HepG2 (cell line): ENCODE data around the gene INHA. TPM values are rescaled to one million over a fixed set of nuclear protein-coding genes. Genes with fewer than 3 reads are reported as not detected.
A peak's percentile ranks its signal among the peaks of the same experiment; 100 is the strongest.

Experiments
- FOXM1 ChIP-seq: sonication (generic); formaldehyde crosslinking; IDR thresholded peaks from 2 replicates; pipeline ENCODE4 v1.5.0; 2020; ENCODE audit warnings: missing genetic modification reagents
- HOXA9 ChIP-seq: sonication (generic); formaldehyde crosslinking; IDR thresholded peaks from 2 replicates; pipeline ENCODE4 v1.8.1; 2022; ENCODE audit warnings: missing genetic modification reagents, mild to moderate bottlenecking, moderate library complexity, borderline replicate concordance
- IRF1 ChIP-seq: sonication (generic); formaldehyde crosslinking; IDR thresholded peaks from 2 replicates; pipeline ENCODE4 v1.4.0; 2020; ENCODE audit warnings: low read depth, mild to moderate bottlenecking, missing genetic modification reagents
- KLF9 ChIP-seq: IDR thresholded peaks from 2 replicates; pipeline ENCODE4 v1.6.1; 2016; ENCODE audit warnings: low read depth
- PLSCR1 ChIP-seq: sonication (generic); formaldehyde crosslinking; IDR thresholded peaks from 2 replicates; pipeline ENCODE4 v1.5.0; 2020; ENCODE audit warnings: missing genetic modification reagents, mild to moderate bottlenecking, borderline replicate concordance
- SCMH1 ChIP-seq: sonication (generic); formaldehyde crosslinking; IDR thresholded peaks from 2 replicates; pipeline ENCODE4 v1.9.0; 2021; ENCODE audit warnings: missing genetic modification reagents, mild to moderate bottlenecking, borderline replicate concordance
- SIN3B ChIP-seq: fragments of 150-350 bp; IDR thresholded peaks from 2 replicates; pipeline ENCODE4 v1.6.1; 2014; ENCODE audit warnings: low read length
- SIX4 ChIP-seq: sonication (generic); formaldehyde crosslinking; IDR thresholded peaks from 2 replicates; pipeline ENCODE4 v1.4.0; 2020; ENCODE audit warnings: missing genetic modification reagents
- SRF ChIP-seq: IDR thresholded peaks from 2 replicates; pipeline ENCODE4 v1.6.1; 2011; ENCODE audit warnings: mild to moderate bottlenecking, low read depth, low read length, moderate library complexity
- TEAD2 ChIP-seq: sonication (generic); formaldehyde crosslinking; IDR thresholded peaks from 2 replicates; pipeline ENCODE4 v1.9.0; 2021; ENCODE audit warnings: missing genetic modification reagents
- ZFP1 ChIP-seq: IDR thresholded peaks from 2 replicates; pipeline ENCODE4 v1.6.1; 2016
- ZNF12 ChIP-seq: sonication (generic); formaldehyde crosslinking; IDR thresholded peaks from 2 replicates; pipeline ENCODE4 v1.5.0; 2020; ENCODE audit warnings: missing genetic modification reagents
- ZNF207 ChIP-seq: fragments of 450-650 bp; IDR thresholded peaks from 2 replicates; pipeline ENCODE4 v1.6.1; 2016; ENCODE audit warnings: antibody characterized with exemption, borderline replicate concordance
- ZNF30 ChIP-seq: sonication (generic); formaldehyde crosslinking; IDR thresholded peaks from 2 replicates; pipeline ENCODE4 v1.5.0; 2020; ENCODE audit warnings: mild to moderate bottlenecking, missing genetic modification reagents
- ZNF512B ChIP-seq: sonication (generic); formaldehyde crosslinking; IDR thresholded peaks from 2 replicates; pipeline ENCODE4 v1.5.1; 2020; ENCODE audit warnings: missing genetic modification reagents, mild to moderate bottlenecking, borderline replicate concordance
- ZNF546 ChIP-seq: sonication (generic); formaldehyde crosslinking; conservative IDR thresholded peaks from 2 replicates; pipeline ENCODE4 v1.8.1; 2023; ENCODE audit warnings: mild to moderate bottlenecking, missing genetic modification reagents
- ZNF580 ChIP-seq: IDR thresholded peaks from 2 replicates; pipeline ENCODE4 v1.6.1; 2016; ENCODE audit warnings: low read depth, borderline replicate concordance
- ZNF607 ChIP-seq: sonication (generic); formaldehyde crosslinking; IDR thresholded peaks from 2 replicates; pipeline ENCODE4 v1.5.1; 2020; ENCODE audit warnings: missing genetic modification reagents, mild to moderate bottlenecking, borderline replicate concordance
- ZNF883 ChIP-seq: sonication (generic); formaldehyde crosslinking; IDR thresholded peaks from 2 replicates; pipeline ENCODE4 v1.5.1; 2020; ENCODE audit warnings: mild to moderate bottlenecking, missing genetic modification reagents; ENCODE audit errors: not compliant biosample characterization
- polyA plus RNA-seq, 8 experiments: library from polyadenylated mRNA; depleted of rRNA in 3 of 8; stranded (reverse) in 7 of 8; unstranded in 1 of 8; fragments of >200 nt; fragmentation: Illumina TruSeq in 4 of 8; extraction: Trizol in 4 of 8; gene quantifications; 2 replicates each; pipeline versions ENCODE4 v1.2.1 to v1.2.3, GENCODE V29; 2011 to 2016; ENCODE audit warnings: low read depth in 4 of 8, missing spikeins in 1 of 8, mixed read lengths in 1 of 8; ENCODE audit not compliant: insufficient read depth in 1 of 8
- total RNA-seq, 5 experiments: library from RNA; depleted of rRNA; stranded (reverse); fragments of >200 nt; fragmentation: Illumina TruSeq; extraction: Trizol; gene quantifications; 2 replicates each; pipeline ENCODE4 v1.2.3, GENCODE V29; 2016; ENCODE audit warnings: low read depth in 1 of 5
- TF ChIP-seq, protein P1 (sequence below): sonication (generic); formaldehyde crosslinking; IDR thresholded peaks from 2 replicates; pipeline ENCODE4 v1.5.1; 2020; ENCODE audit warnings: mild to moderate bottlenecking, missing genetic modification reagents, moderate library complexity
- TF ChIP-seq, protein P2 (sequence below): sonication (generic); formaldehyde crosslinking; IDR thresholded peaks from 2 replicates; pipeline ENCODE4 v1.5.0; 2020; ENCODE audit warnings: missing genetic modification reagents

INHA gene
- total and polyA plus RNA-seq, 2 of the 13 experiments (the other 11 are each of a cell fraction or from before 2014, with no cell fraction given), result 4.1 to 15.2 TPM

GRCh38 chr2:219597552-219598307, 25.6 kb downstream of the INHA start, which contains the start of gene STK11IP (continued):
- TF ChIP-seq IRF1 (CRISPR knock-in tag), result no peak
- no peak for TF ChIP-seq PLSCR1
- no peak for TF ChIP-seq FOXM1 (CRISPR knock-in tag)
- TF ChIP-seq ZNF883, result peak; percentile 46
- TF ChIP-seq, protein P1, sequence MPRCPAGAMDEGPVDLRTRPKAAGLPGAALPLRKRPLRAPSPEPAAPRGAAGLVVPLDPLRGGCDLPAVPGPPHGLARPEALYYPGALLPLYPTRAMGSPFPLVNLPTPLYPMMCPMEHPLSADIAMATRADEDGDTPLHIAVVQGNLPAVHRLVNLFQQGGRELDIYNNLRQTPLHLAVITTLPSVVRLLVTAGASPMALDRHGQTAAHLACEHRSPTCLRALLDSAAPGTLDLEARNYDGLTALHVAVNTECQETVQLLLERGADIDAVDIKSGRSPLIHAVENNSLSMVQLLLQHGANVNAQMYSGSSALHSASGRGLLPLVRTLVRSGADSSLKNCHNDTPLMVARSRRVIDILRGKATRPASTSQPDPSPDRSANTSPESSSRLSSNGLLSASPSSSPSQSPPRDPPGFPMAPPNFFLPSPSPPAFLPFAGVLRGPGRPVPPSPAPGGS (CRISPR knock-in tag), result peak; percentile 70; the same call in 1 of the 2 replicates
- no peak for TF ChIP-seq TEAD2 (CRISPR knock-in tag)
- TF ChIP-seq, protein P2, sequence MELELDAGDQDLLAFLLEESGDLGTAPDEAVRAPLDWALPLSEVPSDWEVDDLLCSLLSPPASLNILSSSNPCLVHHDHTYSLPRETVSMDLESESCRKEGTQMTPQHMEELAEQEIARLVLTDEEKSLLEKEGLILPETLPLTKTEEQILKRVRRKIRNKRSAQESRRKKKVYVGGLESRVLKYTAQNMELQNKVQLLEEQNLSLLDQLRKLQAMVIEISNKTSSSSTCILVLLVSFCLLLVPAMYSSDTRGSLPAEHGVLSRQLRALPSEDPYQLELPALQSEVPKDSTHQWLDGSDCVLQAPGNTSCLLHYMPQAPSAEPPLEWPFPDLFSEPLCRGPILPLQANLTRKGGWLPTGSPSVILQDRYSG (CRISPR knock-in tag), result no peak
- TF ChIP-seq ZNF580 (CRISPR knock-in tag), result peak; percentile 88
- no peak for TF ChIP-seq ZNF30
- TF ChIP-seq SIX4, result peak; percentile 51
- TF ChIP-seq HOXA9 (CRISPR knock-in tag), result no peak
- no peak; the same call in none of the 2 replicates for TF ChIP-seq SIN3B
- TF ChIP-seq ZNF512B (CRISPR knock-in tag), result no peak
- TF ChIP-seq ZFP1 (CRISPR knock-in tag), result peak; percentile 29; the same call in 1 of the 2 replicates
- no peak for TF ChIP-seq SCMH1 (CRISPR knock-in tag)
- peak; percentile 83 for TF ChIP-seq ZNF607
- TF ChIP-seq KLF9 (CRISPR knock-in tag), result no peak; the same call in 1 of the 2 replicates
- TF ChIP-seq ZNF546 (CRISPR knock-in tag), result 0 out of 2 replicates have a peak, but pooled peaks have one; percentile 61
- TF ChIP-seq ZNF12 (CRISPR knock-in tag), result peak; percentile 96
- peak; percentile 15; the same call in 1 of the 2 replicates for TF ChIP-seq SRF
- no peak for TF ChIP-seq ZNF207
